Measurements from ENCODE around the gene SCGB3A1.

The SCGB3A1 gene

GRCh38 chr5:180563994-180564393, 27.3 kb downstream of the SCGB3A1 start:
- Histone ChIP-seq H3K4me1 (ENCODE audit: insufficient read depth, low read length, poor library complexity, severe bottlenecking) (no peaks in the 10 kb centered on the region), H3F3A (ENCODE audit: low read depth) (no peaks in the 10 kb centered on the region), H3K4me2 (ENCODE audit: low read depth, low read length, poor library complexity, severe bottlenecking) (no peak overlapping the region), H3K4me3 (ENCODE audit: low read length, poor library complexity, severe bottlenecking) (no peak overlapping the region), H3K27me3 (ENCODE audit: insufficient read depth, low read length, poor library complexity, severe bottlenecking) (no peaks in the 10 kb centered on the region), H4K20me1 (ENCODE audit: insufficient read depth, low read length, poor library complexity, severe bottlenecking) (no peaks in the 10 kb centered on the region), H3K79me2 (ENCODE audit: insufficient read depth, low read length) (peaks cover 4% of the 10 kb centered on the region; the same call in 1 of the 2 replicates), H2AFZ (ENCODE audit: low read length) (no peak overlapping the region), H3K9ac (ENCODE audit: low read depth, low read length, poor library complexity, severe bottlenecking) (no peak overlapping the region), H3K9me2 (replicated peaks; ENCODE audit: low read depth, low read length) (no peaks in the 10 kb centered on the region), H3K36me3 (ENCODE audit: insufficient read depth, low read length) (peaks cover 44% of the 10 kb centered on the region; the same call in 1 of the 2 replicates), H3K9me3 (ENCODE audit: insufficient read depth, low read depth, low read length) (no peaks in the 10 kb centered on the region)
- TF ChIP-seq CTCF (conservative IDR thresholded peaks at IDR 0.05; ENCODE audit: low read length) (no peak), EZH2phosphoT487 (IDR thresholded peaks at IDR 0.05; ENCODE audit: borderline replicate concordance) (no peak)

GRCh38 chr5:180558232-180558631, 33.1 kb downstream of the SCGB3A1 start:
- peaks cover 4% of the 10 kb centered on the region; the same call in 1 of the 2 replicates for H3K79me2 ChIP-seq (ENCODE audit: insufficient read depth, low read length)
- no peaks in the 10 kb centered on the region for H3K9me3 ChIP-seq (ENCODE audit: insufficient read depth, low read depth, low read length)
- no peaks in the 10 kb centered on the region for H3F3A ChIP-seq (ENCODE audit: low read depth)
- H3K9ac ChIP-seq (ENCODE audit: low read depth, low read length, poor library complexity, severe bottlenecking), result no peak overlapping the region
- H3K4me2 ChIP-seq (ENCODE audit: low read depth, low read length, poor library complexity, severe bottlenecking), result no peak overlapping the region
- no peak overlapping the region for H3K4me3 ChIP-seq (ENCODE audit: low read length, poor library complexity, severe bottlenecking)
- H3K9me2 ChIP-seq (replicated peaks; ENCODE audit: low read depth, low read length), result no peaks in the 10 kb centered on the region
- TF ChIP-seq EZH2phosphoT487 (IDR thresholded peaks at IDR 0.05; ENCODE audit: borderline replicate concordance) (no peak), CTCF (conservative IDR thresholded peaks at IDR 0.05; ENCODE audit: low read length) (no peak)
- H3K36me3 ChIP-seq (ENCODE audit: insufficient read depth, low read length), result peaks cover 31% of the 10 kb centered on the region; the same call in 1 of the 2 replicates
- no peaks in the 10 kb centered on the region for H4K20me1 ChIP-seq (ENCODE audit: insufficient read depth, low read length, poor library complexity, severe bottlenecking)
- no peaks in the 10 kb centered on the region for H3K4me1 ChIP-seq (ENCODE audit: insufficient read depth, low read length, poor library complexity, severe bottlenecking)
- H3K27me3 ChIP-seq (ENCODE audit: insufficient read depth, low read length, poor library complexity, severe bottlenecking), result no peaks in the 10 kb centered on the region
- no peak overlapping the region for H2AFZ ChIP-seq (ENCODE audit: low read length)

GRCh38 chr5:180557217-180557809, 34.0 kb downstream of the SCGB3A1 start:
- Histone ChIP-seq H3K4me1 (ENCODE audit: insufficient read depth, low read length, poor library complexity, severe bottlenecking) (no peaks in the 10 kb centered on the region), H4K20me1 (ENCODE audit: insufficient read depth, low read length, poor library complexity, severe bottlenecking) (no peaks in the 10 kb centered on the region)

More at GRCh38 chr5:180557217-180557809, 34.0 kb downstream of the SCGB3A1 start:
- Histone ChIP-seq H3K27me3 (ENCODE audit: insufficient read depth, low read length, poor library complexity, severe bottlenecking) (no peaks in the 10 kb centered on the region), H3K4me2 (ENCODE audit: low read depth, low read length, poor library complexity, severe bottlenecking) (no peak overlapping the region), H3K9me2 (replicated peaks; ENCODE audit: low read depth, low read length) (no peaks in the 10 kb centered on the region), H2AFZ (ENCODE audit: low read length) (no peak overlapping the region), H3K9me3 (ENCODE audit: insufficient read depth, low read depth, low read length) (no peaks in the 10 kb centered on the region), H3K79me2 (ENCODE audit: insufficient read depth, low read length) (peaks cover 4% of the 10 kb centered on the region; the same call in 1 of the 2 replicates), H3K4me3 (ENCODE audit: low read length, poor library complexity, severe bottlenecking) (no peak overlapping the region), H3K36me3 (ENCODE audit: insufficient read depth, low read length) (peaks cover 32% of the 10 kb centered on the region; the same call in 1 of the 2 replicates), H3K9ac (ENCODE audit: low read depth, low read length, poor library complexity, severe bottlenecking) (no peak overlapping the region), H3F3A (ENCODE audit: low read depth) (no peaks in the 10 kb centered on the region)
- no peak for TF ChIP-seq EZH2phosphoT487 (IDR thresholded peaks at IDR 0.05; ENCODE audit: borderline replicate concordance)
- TF ChIP-seq CTCF (conservative IDR thresholded peaks at IDR 0.05; ENCODE audit: low read length), result no peak

Data from Loucy (cell line).